K562 (cell line): ENCODE results near the gene TMEM204. TPM values are rescaled to one million over a fixed set of nuclear protein-coding genes. Genes with fewer than 3 reads are reported as not detected.

ENCODE experiments used
- ATAC-seq: fragments of 200-7000 bp; cut with Tn5 transposase; 3 replicates; pipeline ENCODE4 v1.9.1; 2020; ENCODE audit warnings: moderate library complexity
- BruUV-seq: library from RNA; stranded (reverse); fragments of 400-500 nt; replicated peaks from 2 replicates; lab custom pipeline; 2021; lab: Mats Ljungman, UMichigan
- CTCF ChIA-PET: fragments of 300-600 bp; formaldehyde crosslinking; extraction: SDS; loops from one replicate; lab custom pipeline; 2021; ENCODE audit warnings: low intra/inter-chr PET ratio; lab: Yijun Ruan, JAX
- POLR2A ChIA-PET: fragments of 300-600, 350-650 bp; sonication (Branson Sonifier 250); formaldehyde crosslinking; extraction: SDS; loops from one replicate; lab custom pipeline; 2021; ENCODE audit warnings: antibody characterized with exemption, inconsistent platforms; lab: Yijun Ruan, JAX
- DNase-seq, 4 experiments: peaks; one replicate each; pipeline versions ENCODE4 v3.0.0 to v3.0.0-alpha.2; 2011 to 2018; ENCODE audit warnings: low spot score in 3 of 4, mixed read lengths in 3 of 4; ENCODE audit errors: extremely low read depth in 1 of 4
- FAIRE-seq: peaks from 2 replicates; lab custom pipeline; 2011; peaks lifted over from hg19 to GRCh38; lab: Jason Lieb, UNC
- H2AFZ ChIP-seq: 2 replicates; pipeline ENCODE4 v1.6.0; 2011; ENCODE audit warnings: low read depth, low read length, control low read depth, inconsistent platforms
- H3K27ac ChIP-seq: fragments of 200-600 bp; 3 replicates; pipeline ENCODE4 v1.8.0; 2011; ENCODE audit warnings: low read depth, mild to moderate bottlenecking, control low read depth, inconsistent platforms, low read length, moderate library complexity, mixed read lengths; ENCODE audit errors: extremely low read depth
- H3K27me3 ChIP-seq, 2 experiments: fragments of 300-600 bp in 1 of 2; 2 replicates in 1 of 2; 3 replicates in 1 of 2; pipeline versions ENCODE4 v1.6.0 to v1.8.0; 2011; ENCODE audit warnings: inconsistent platforms in 2 of 2, low read length in 2 of 2, mild to moderate bottlenecking in 1 of 2, mixed read lengths in 1 of 2, moderate library complexity in 1 of 2; ENCODE audit not compliant: control insufficient read depth in 2 of 2, insufficient read depth in 2 of 2
- H3K36me3 ChIP-seq: fragments of 300-600 bp; 3 replicates; pipeline ENCODE4 v1.8.0; 2011; ENCODE audit warnings: mild to moderate bottlenecking, low read length, inconsistent platforms; ENCODE audit not compliant: control insufficient read depth, insufficient read depth
- H3K4me1 ChIP-seq, 2 experiments: fragments of 200-600 bp in 1 of 2; replicated peaks in 1 of 2; 2 replicates in 1 of 2; 3 replicates in 1 of 2; pipeline versions ENCODE4 v1.5.1 to v1.8.0; 2011; ENCODE audit warnings: inconsistent platforms in 2 of 2, low read length in 2 of 2, mild to moderate bottlenecking in 1 of 2, mixed read lengths in 1 of 2, moderate library complexity in 1 of 2; ENCODE audit not compliant: control insufficient read depth in 2 of 2, insufficient read depth in 2 of 2
- H3K4me2 ChIP-seq: 2 replicates; pipeline ENCODE4 v1.6.1; 2011; ENCODE audit warnings: low read length, control low read depth, inconsistent platforms, mixed read lengths; ENCODE audit not compliant: insufficient read depth
- H3K4me3 ChIP-seq: fragments of 200-600 bp; sonication (generic), shearing (Covaris generic); 2 replicates; pipeline ENCODE4 v1.5.1; 2016; ENCODE audit warnings: control low read depth, inconsistent platforms
- H3K79me2 ChIP-seq: fragments of 200-600 bp; 3 replicates; pipeline ENCODE4 v1.8.0; 2011; ENCODE audit warnings: low read length, inconsistent platforms; ENCODE audit not compliant: control insufficient read depth, insufficient read depth
- H3K9ac ChIP-seq, 2 experiments: 2 replicates each; pipeline versions ENCODE4 v1.6.0 to v1.6.1; 2011; ENCODE audit warnings: low read depth in 2 of 2, low read length in 2 of 2, control low read depth in 1 of 2, inconsistent platforms in 1 of 2, mild to moderate bottlenecking in 1 of 2, mixed read lengths in 1 of 2; ENCODE audit not compliant: insufficient read depth in 1 of 2
- H3K9me1 ChIP-seq: one replicate; pipeline ENCODE4 v1.6.0; 2011; ENCODE audit warnings: inconsistent platforms, mild to moderate bottlenecking, low read length, moderate library complexity; ENCODE audit not compliant: control insufficient read depth, insufficient read depth
- H3K9me3 ChIP-seq: replicated peaks from 2 replicates; pipeline ENCODE4 v1.5.1; 2011; ENCODE audit warnings: low read depth, low read length, inconsistent platforms; ENCODE audit not compliant: control insufficient read depth, insufficient read depth
- H4K20me1 ChIP-seq: replicated peaks from 2 replicates; pipeline ENCODE4 v1.6.1; 2011; ENCODE audit warnings: low read length, inconsistent platforms, mixed read lengths; ENCODE audit not compliant: control insufficient read depth, insufficient read depth
- HOXB6 ChIP-seq: fragments of 250-450 bp; sonication (Bioruptor Pico); IDR thresholded peaks from 2 replicates; pipeline ENCODE4 v1.5.1; 2022; ENCODE audit warnings: mild to moderate bottlenecking, borderline replicate concordance
- NR2C1 ChIP-seq, 2 experiments: fragments of 450-650 bp; IDR thresholded peaks; 2 replicates each; pipeline ENCODE4 v1.6.1; 2017; ENCODE audit warnings: mild to moderate bottlenecking in 2 of 2, antibody characterized with exemption in 1 of 2, inconsistent platforms in 1 of 2, missing compliant biosample characterization in 1 of 2, missing genetic modification characterization in 1 of 2
- NR2C2 ChIP-seq, 2 experiments: fragments of 200-800 bp in 1 of 2; sonication (Bioruptor generic) in 1 of 2; sonication (generic) in 1 of 2; formaldehyde crosslinking in 1 of 2; IDR thresholded peaks; 2 replicates each; pipeline versions ENCODE4 v1.6.1 to v1.8.0; 2016 to 2022; ENCODE audit warnings: mild to moderate bottlenecking in 1 of 2, missing compliant biosample characterization in 1 of 2, missing genetic modification characterization in 1 of 2, missing genetic modification reagents in 1 of 2
- POLR2G ChIP-seq: fragments of 200-400 bp; formaldehyde crosslinking; IDR thresholded peaks from 2 replicates; pipeline ENCODE4 v1.6.1; 2017; ENCODE audit warnings: low read depth, mild to moderate bottlenecking, antibody characterized with exemption, low read length, moderate library complexity
- ZNF75A ChIP-seq: fragments of 450-650 bp; formaldehyde crosslinking; IDR thresholded peaks from 2 replicates; pipeline ENCODE4 v1.4.0; 2020; ENCODE audit warnings: mild to moderate bottlenecking
- WGBS: fragments of 100-300 bp; shearing (Covaris generic); methylation state at CpG from one replicate; pipeline ENCODE4 v1.1.6; 2016; ENCODE audit warnings: low coverage, mixed read lengths; ENCODE audit not compliant: insufficient coverage; ENCODE audit errors: missing lambda C conversion rate; 5-methylcytosine and 5-hydroxymethylcytosine counted together
- in situ Hi-C: fragments of 300-500 bp; cut with MboI; formaldehyde crosslinking; loops from 4 replicates; pipeline ENCODE4 v1.15.0; 2018; ENCODE audit warnings: inconsistent platforms, mixed read lengths
- intact Hi-C: fragments of 100-400 bp; cut with micrococcal nuclease; formaldehyde crosslinking; loops from 2 replicates; pipeline ENCODE4 v1.14.2; 2022
- polyA plus RNA-seq, 8 experiments: library from polyadenylated mRNA; depleted of rRNA in 4 of 8; stranded (reverse) in 5 of 8; unstranded in 3 of 8; fragments of >200 nt; fragmentation: Nextera tagmentation in 2 of 8; fragmentation: Illumina TruSeq in 1 of 8; extraction: Ambion mirVana in 2 of 8; extraction: Trizol in 1 of 8; gene quantifications; 2 replicates each; pipeline versions ENCODE4 v1.2.1 to v1.2.3, GENCODE V29; 2011 to 2014; ENCODE audit warnings: inconsistent platforms in 1 of 8, missing spikeins in 1 of 8
- total RNA-seq, 7 experiments: library from RNA; depleted of rRNA in 6 of 7; stranded (reverse); fragments of >200 nt in 6 of 7; fragmentation: Illumina TruSeq in 2 of 7; extraction: Trizol in 2 of 7; gene quantifications; 2 replicates each; pipeline versions ENCODE4 v1.2.1 to v1.2.3, GENCODE V29; 2011 to 2021; ENCODE audit warnings: low replicate concordance in 1 of 7
- TF ChIP-seq, protein P1 (sequence below): fragments of 250-450 bp; sonication (Bioruptor Pico); IDR thresholded peaks from 2 replicates; pipeline ENCODE4 v1.5.0; 2020; ENCODE audit warnings: mild to moderate bottlenecking
- TF ChIP-seq, protein P2 (sequence below): sonication (generic); formaldehyde crosslinking; IDR thresholded peaks from 2 replicates; pipeline ENCODE4 v1.8.0; 2022; ENCODE audit warnings: missing genetic modification reagents, mild to moderate bottlenecking, moderate library complexity, borderline replicate concordance

Gene TMEM204
- total and polyA plus RNA-seq, 9 of the 15 experiments (the other 6 are each of a cell fraction or from before 2014, with no cell fraction given), result 0.04 to 0.18 TPM; not detected in 7

DNA sequence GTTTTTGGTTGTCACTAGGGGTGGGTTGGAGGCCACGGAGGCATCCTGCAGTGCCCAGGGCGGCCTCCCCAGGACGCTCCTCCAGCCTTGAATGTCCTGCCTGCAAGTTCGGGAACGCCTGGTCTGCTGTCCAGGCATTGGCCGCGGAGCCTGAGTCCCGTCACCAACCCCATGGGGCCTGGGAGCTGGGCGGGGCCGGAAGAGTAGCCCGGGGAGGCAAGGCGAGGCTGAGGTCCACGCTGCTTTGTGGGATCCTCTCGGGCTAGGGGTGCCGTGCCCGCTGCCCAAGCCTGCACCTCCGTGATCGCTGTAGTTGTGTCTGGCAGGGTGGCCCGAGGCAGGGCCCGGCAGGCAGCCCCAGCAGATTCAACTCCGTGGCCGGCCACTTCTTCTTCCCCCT is 27.6 kb upstream of the TMEM204 start:
- Histone ChIP-seq H3K9me3 (no peaks in the 10 kb centered on the region), H3K36me3 (peaks cover 78% of the 10 kb centered on the region; the same call in 1 of the 3 replicates), H3K4me2 (no peak overlapping the region), H2AFZ (no peak overlapping the region), H3K79me2 (no peaks in the 10 kb centered on the region), H3K9me1 (no peaks in the 10 kb centered on the region), H4K20me1 (no peaks in the 10 kb centered on the region), H3K27ac (no peak overlapping the region), H3K4me3 (no peak overlapping the region), H3K9ac (no peak overlapping the region), H3K27me3 (no peaks in the 10 kb centered on the region), H3K4me1 (peaks cover 0 to 44% of the 10 kb centered on the region in 2 experiments; a peak in 2 of 5 replicates)
- no TSS peak for BruUV-seq
- FAIRE-seq (no peak), ATAC-seq (no peak), DNase-seq (no peak)
- intact Hi-C loops (no loop called here), in situ Hi-C loops (no loop called here)
- CTCF ChIA-PET, result no interaction called here
- TF ChIP-seq, protein P1, sequence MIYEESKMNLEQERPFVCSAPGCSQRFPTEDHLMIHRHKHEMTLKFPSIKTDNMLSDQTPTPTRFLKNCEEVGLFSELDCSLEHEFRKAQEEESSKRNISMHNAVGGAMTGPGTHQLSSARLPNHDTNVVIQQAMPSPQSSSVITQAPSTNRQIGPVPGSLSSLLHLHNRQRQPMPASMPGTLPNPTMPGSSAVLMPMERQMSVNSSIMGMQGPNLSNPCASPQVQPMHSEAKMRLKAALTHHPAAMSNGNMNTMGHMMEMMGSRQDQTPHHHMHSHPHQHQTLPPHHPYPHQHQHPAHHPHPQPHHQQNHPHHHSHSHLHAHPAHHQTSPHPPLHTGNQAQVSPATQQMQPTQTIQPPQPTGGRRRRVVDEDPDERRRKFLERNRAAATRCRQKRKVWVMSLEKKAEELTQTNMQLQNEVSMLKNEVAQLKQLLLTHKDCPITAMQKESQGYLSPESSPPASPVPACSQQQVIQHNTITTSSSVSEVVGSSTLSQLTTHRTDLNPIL (CRISPR knock-in tag), result no peak
- peak; percentile 47; the same call in 1 of the 2 replicates for TF ChIP-seq POLR2G
- 96% methylated on average over 15 of the region's 22 CpGs for WGBS
- POLR2A ChIA-PET, result no interaction called here

DNA sequence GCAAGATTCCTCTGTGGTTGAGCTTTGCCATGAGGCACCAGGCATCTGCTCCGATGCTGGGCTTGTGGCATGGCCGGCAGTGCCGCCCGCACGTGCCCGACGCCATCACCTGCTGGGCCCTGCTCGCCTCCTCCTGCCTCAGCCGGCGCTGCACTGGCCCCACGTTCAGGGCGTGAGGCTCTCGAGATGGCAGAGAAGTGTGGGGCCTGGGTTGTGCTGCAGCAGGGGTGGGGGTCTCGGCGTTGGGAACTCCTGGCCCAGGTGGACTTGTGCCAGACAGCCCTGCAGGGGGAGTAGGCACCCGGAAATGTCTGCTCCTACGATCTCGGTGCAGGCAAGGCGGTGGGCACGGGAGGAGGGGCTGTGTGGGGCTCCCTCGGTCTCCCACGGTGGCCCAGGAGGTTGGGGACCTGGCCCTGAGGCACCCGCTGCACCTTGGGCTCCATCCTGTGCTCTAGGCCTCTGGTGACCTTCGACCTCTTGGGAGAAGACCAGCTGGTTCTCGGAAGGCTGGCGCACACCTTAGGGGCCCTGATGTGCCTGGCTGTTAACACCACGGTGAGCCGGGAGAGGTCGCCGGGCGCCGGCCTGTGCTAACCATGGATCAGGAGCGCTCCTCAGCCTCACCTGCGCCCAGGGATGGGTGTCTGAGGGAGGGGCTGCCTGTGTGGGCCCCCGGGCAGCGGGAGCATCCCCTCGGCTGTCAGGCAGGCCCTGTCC is 26.8 kb upstream of the TMEM204 start:
- peaks cover 71% of the 10 kb centered on the region; the same call in 1 of the 3 replicates for H3K36me3 ChIP-seq
- WGBS, result 90% methylated on average over 28 of the region's 37 CpGs
- ChIA-PET CTCF (no interaction called here), POLR2A (interaction anchor here (0.6 kb wide), 1 partner anchor 10 kb away, joined by 3 read pairs; no protein-coding TSS in a partner anchor)
- H3K27ac ChIP-seq, result no peak overlapping the region
- no peak overlapping the region for H2AFZ ChIP-seq
- ATAC-seq, result no peak
- no peak overlapping the region; a peak in 1 of 4 replicates for H3K9ac ChIP-seq
- no peaks in the 10 kb centered on the region for H3K27me3 ChIP-seq
- no peak for FAIRE-seq
- intact Hi-C loops, result no loop called here
- H4K20me1 ChIP-seq, result no peaks in the 10 kb centered on the region
- no TSS peak for BruUV-seq
- peaks cover 0 to 47% of the 10 kb centered on the region in 2 experiments; a peak in 2 of 5 replicates for H3K4me1 ChIP-seq
- no peaks in the 10 kb centered on the region for H3K79me2 ChIP-seq
- no peaks in the 10 kb centered on the region for H3K9me3 ChIP-seq
- no peak overlapping the region for H3K4me2 ChIP-seq
- TF ChIP-seq HOXB6 (CRISPR knock-in tag), result no peak
- TF ChIP-seq NR2C1 (IDR thresholded peaks at IDR 0.05), result 0 out of 2 replicates have a peak, but pooled peaks have one; percentile 25
- TF ChIP-seq NR2C1 (tag; IDR thresholded peaks at IDR 0.05), result peak; percentile 37; the same call in 1 of the 2 replicates
- TF ChIP-seq, protein P2, sequence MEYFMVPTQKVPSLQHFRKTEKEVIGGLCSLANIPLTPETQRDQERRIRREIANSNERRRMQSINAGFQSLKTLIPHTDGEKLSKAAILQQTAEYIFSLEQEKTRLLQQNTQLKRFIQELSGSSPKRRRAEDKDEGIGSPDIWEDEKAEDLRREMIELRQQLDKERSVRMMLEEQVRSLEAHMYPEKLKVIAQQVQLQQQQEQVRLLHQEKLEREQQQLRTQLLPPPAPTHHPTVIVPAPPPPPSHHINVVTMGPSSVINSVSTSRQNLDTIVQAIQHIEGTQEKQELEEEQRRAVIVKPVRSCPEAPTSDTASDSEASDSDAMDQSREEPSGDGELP (CRISPR knock-in tag), result peak; percentile 32; the same call in 1 of the 2 replicates
- TF ChIP-seq ZNF75A, result no peak
- TF ChIP-seq POLR2G, result peak; percentile 49
- no peak for TF ChIP-seq NR2C2 (CRISPR knock-in tag; IDR thresholded peaks at IDR 0.05)
- peak; percentile 15; the same call in 1 of the 2 replicates for TF ChIP-seq NR2C2 (tag; IDR thresholded peaks at IDR 0.05)
- TF ChIP-seq, all 486 proteins: peak for 4
- no peak for DNase-seq
- in situ Hi-C loops, result no loop called here
- Histone ChIP-seq H3K9me1 (no peaks in the 10 kb centered on the region), H3K4me3 (no peak overlapping the region)
